Measurements from ENCODE around the gene CYP1B1. TPM values are rescaled to one million over a fixed set of nuclear protein-coding genes. Genes with fewer than 3 reads are reported as not detected.
A peak's percentile ranks its signal among the peaks of the same experiment; 100 is the strongest.
"Not testable (repeated sequence)": the region's sequence is repeated elsewhere in the genome, so short reads cannot be mapped to it uniquely, and the experiment has no call there.

Gene CYP1B1
- polyA plus RNA-seq, 4 donors = 107 to 666 (median 140) TPM

- peak in 3 of 4 donors; percentile 43 to 66 (median 58) for DNase-seq (ENCODE audit: low read depth in 4 of 4, low spot score in 3 of 4)
These were observed 38.0 kb downstream of the CYP1B1 start for GRCh38 chr2:38037757-38038621.

- no peak for DNase-seq (ENCODE audit: low read depth in 4 of 4, low spot score in 3 of 4)
These were observed 38.6 kb downstream of the CYP1B1 start for GRCh38 chr2:38037325-38037724.

- DNase-seq (ENCODE audit: low read depth in 4 of 4, low spot score in 3 of 4) = no peak
These were observed 40.0 kb downstream of the CYP1B1 start for GRCh38 chr2:38035968-38036367.

GRCh38 chr2:38033646-38034045 lies 42.3 kb downstream of the CYP1B1 start:
- no peak for DNase-seq (ENCODE audit: low read depth in 4 of 4, low spot score in 3 of 4)

- no peak for DNase-seq (ENCODE audit: low read depth in 4 of 4, low spot score in 3 of 4)
These were observed 43.0 kb downstream of the CYP1B1 start for GRCh38 chr2:38032946-38033345.

GRCh38 chr2:38030635-38031355 lies 45.2 kb downstream of the CYP1B1 start:
- DNase-seq (ENCODE audit: low read depth in 4 of 4, low spot score in 3 of 4) = no peak

- no peak for DNase-seq (ENCODE audit: low read depth in 4 of 4, low spot score in 3 of 4)
These were observed 46.4 kb downstream of the CYP1B1 start for GRCh38 chr2:38029512-38029911.

GRCh38 chr2:38028829-38029228 lies 47.1 kb downstream of the CYP1B1 start:
- no peak for DNase-seq (ENCODE audit: low read depth in 4 of 4, low spot score in 3 of 4)

GRCh38 chr2:38026846-38027245 lies 49.1 kb downstream of the CYP1B1 start:
- DNase-seq (ENCODE audit: low read depth in 4 of 4, low spot score in 3 of 4) = no peak

- no peak for DNase-seq (ENCODE audit: low read depth in 4 of 4, low spot score in 3 of 4)
These were observed 54.4 kb downstream of the CYP1B1 start for GRCh38 chr2:38021589-38021988.

- DNase-seq (ENCODE audit: low read depth in 4 of 4, low spot score in 3 of 4) = not testable (repeated sequence)
These were observed 55.4 kb downstream of the CYP1B1 start for GRCh38 chr2:38020359-38021069.

- DNase-seq (ENCODE audit: low read depth in 4 of 4, low spot score in 3 of 4) = no peak
These were observed 58.1 kb downstream of the CYP1B1 start for GRCh38 chr2:38017836-38018235.

Other genes starting within 250 kb of the CYP1B1 start
- 10 to 100 TPM; 10.5 to 12.0 (median 11.8) TPM for gene RMDN2, start 150.9 kb downstream of the CYP1B1 start, polyA plus RNA-seq (ENCODE audit: insufficient read length in 4 of 4)

Measured in left renal pelvis (tissue), 4 donors.